Mesothelial cell of epicardium (in vitro differentiated cells): ENCODE data around the gene TBC1D22A. TPM values are rescaled to one million over a fixed set of nuclear protein-coding genes. Genes with fewer than 3 reads are reported as not detected.

Source experiments
- DNase-seq, 2 experiments: peaks; one replicate each; pipeline ENCODE4 v3.0.0; 2021; ENCODE audit warnings: low spot score in 2 of 2; ENCODE audit not compliant: unreplicated experiment in 2 of 2
- H3K27ac Mint-ChIP-seq: 2 replicates; pipeline ENCODE4 v1.8.0; 2021; ENCODE audit warnings: mixed read lengths
- H3K27me3 Mint-ChIP-seq: 2 replicates; pipeline ENCODE4 v1.8.0; 2021; ENCODE audit warnings: low read depth, mixed read lengths
- H3K36me3 Mint-ChIP-seq: 2 replicates; pipeline ENCODE4 v1.8.0; 2021; ENCODE audit warnings: mixed read lengths
- H3K4me1 Mint-ChIP-seq: 2 replicates; pipeline ENCODE4 v1.8.0; 2021; ENCODE audit warnings: mixed read lengths
- H3K4me3 Mint-ChIP-seq: 2 replicates; pipeline ENCODE4 v1.8.0; 2021; ENCODE audit warnings: mild to moderate bottlenecking, moderate library complexity, mixed read lengths
- H3K9me3 Mint-ChIP-seq: 2 replicates; pipeline ENCODE4 v1.8.0; 2021; ENCODE audit warnings: mixed read lengths
- CTCF ChIP-seq: fragments of 200-600 bp; sonication (generic); IDR thresholded peaks from one replicate; pipeline ENCODE4 v1.5.0; 2021; ENCODE audit warnings: antibody characterized with exemption; ENCODE audit not compliant: unreplicated experiment
- total RNA-seq: library from RNA; stranded (reverse); gene quantifications from 3 replicates; pipeline ENCODE4 v1.2.1, GENCODE V29; 2021

TBC1D22A gene
- total RNA-seq, 1 donor from 2014 or later: 26.6 TPM

GRCh38 chr22:46753360-46753759, 9.1 kb upstream of the TBC1D22A start:
- peaks cover 7% of the 10 kb centered on the region for H3K9me3 Mint-ChIP-seq
- peaks cover 5% of the 10 kb centered on the region for H3K36me3 Mint-ChIP-seq
- no peak overlapping the region for H3K27ac Mint-ChIP-seq
- peaks cover 2% of the 10 kb centered on the region for H3K27me3 Mint-ChIP-seq
- TF ChIP-seq CTCF: no peak
- H3K4me1 Mint-ChIP-seq: peaks cover 9% of the 10 kb centered on the region
- H3K4me3 Mint-ChIP-seq: no peak overlapping the region
- DNase-seq: no peak

- DNase-seq: no peak
- no peak overlapping the region for H3K27ac Mint-ChIP-seq
- peaks cover 13% of the 10 kb centered on the region for H3K4me1 Mint-ChIP-seq
- H3K36me3 Mint-ChIP-seq: peaks cover 5% of the 10 kb centered on the region
- no peak for TF ChIP-seq CTCF
- H3K27me3 Mint-ChIP-seq: peaks cover 2% of the 10 kb centered on the region
- peaks cover 7% of the 10 kb centered on the region for H3K9me3 Mint-ChIP-seq
- H3K4me3 Mint-ChIP-seq: no peak overlapping the region
These were observed 8.7 kb upstream of the TBC1D22A start for GRCh38 chr22:46753761-46754109.

- peaks cover under 1% of the 10 kb centered on the region for H3K27me3 Mint-ChIP-seq
- peak overlapping the region; percentile 71 for H3K27ac Mint-ChIP-seq
- DNase-seq: no peak
- peaks cover 5% of the 10 kb centered on the region for H3K36me3 Mint-ChIP-seq
- no peak for TF ChIP-seq CTCF
- peaks cover 14% of the 10 kb centered on the region for H3K4me1 Mint-ChIP-seq
- H3K4me3 Mint-ChIP-seq: no peak overlapping the region
- H3K9me3 Mint-ChIP-seq: peaks cover 7% of the 10 kb centered on the region
These were observed 8.2 kb upstream of the TBC1D22A start for GRCh38 chr22:46754110-46754799.

- H3K9me3 Mint-ChIP-seq: peaks cover 7% of the 10 kb centered on the region
- H3K27me3 Mint-ChIP-seq: no peaks in the 10 kb centered on the region
- TF ChIP-seq CTCF: no peak
- no peak overlapping the region for H3K4me3 Mint-ChIP-seq
- H3K4me1 Mint-ChIP-seq: peaks cover 8% of the 10 kb centered on the region
- no peak overlapping the region for H3K27ac Mint-ChIP-seq
- no peak for DNase-seq
- H3K36me3 Mint-ChIP-seq: peaks cover 5% of the 10 kb centered on the region
These were observed 7.6 kb upstream of the TBC1D22A start for GRCh38 chr22:46754826-46755225.

GRCh38 chr22:46755525-46755924, 6.9 kb upstream of the TBC1D22A start:
- H3K36me3 Mint-ChIP-seq: peaks cover 6% of the 10 kb centered on the region
- no peak for DNase-seq
- no peak overlapping the region for H3K27ac Mint-ChIP-seq
- H3K4me1 Mint-ChIP-seq: peaks cover 7% of the 10 kb centered on the region
- TF ChIP-seq CTCF: no peak
- H3K27me3 Mint-ChIP-seq: no peaks in the 10 kb centered on the region
- peaks cover 7% of the 10 kb centered on the region for H3K9me3 Mint-ChIP-seq
- H3K4me3 Mint-ChIP-seq: no peak overlapping the region
